Measurements from ENCODE around the gene TMEM229B.
A peak's percentile ranks its signal among the peaks of the same experiment; 100 is the strongest.

Gene TMEM229B

DNA sequence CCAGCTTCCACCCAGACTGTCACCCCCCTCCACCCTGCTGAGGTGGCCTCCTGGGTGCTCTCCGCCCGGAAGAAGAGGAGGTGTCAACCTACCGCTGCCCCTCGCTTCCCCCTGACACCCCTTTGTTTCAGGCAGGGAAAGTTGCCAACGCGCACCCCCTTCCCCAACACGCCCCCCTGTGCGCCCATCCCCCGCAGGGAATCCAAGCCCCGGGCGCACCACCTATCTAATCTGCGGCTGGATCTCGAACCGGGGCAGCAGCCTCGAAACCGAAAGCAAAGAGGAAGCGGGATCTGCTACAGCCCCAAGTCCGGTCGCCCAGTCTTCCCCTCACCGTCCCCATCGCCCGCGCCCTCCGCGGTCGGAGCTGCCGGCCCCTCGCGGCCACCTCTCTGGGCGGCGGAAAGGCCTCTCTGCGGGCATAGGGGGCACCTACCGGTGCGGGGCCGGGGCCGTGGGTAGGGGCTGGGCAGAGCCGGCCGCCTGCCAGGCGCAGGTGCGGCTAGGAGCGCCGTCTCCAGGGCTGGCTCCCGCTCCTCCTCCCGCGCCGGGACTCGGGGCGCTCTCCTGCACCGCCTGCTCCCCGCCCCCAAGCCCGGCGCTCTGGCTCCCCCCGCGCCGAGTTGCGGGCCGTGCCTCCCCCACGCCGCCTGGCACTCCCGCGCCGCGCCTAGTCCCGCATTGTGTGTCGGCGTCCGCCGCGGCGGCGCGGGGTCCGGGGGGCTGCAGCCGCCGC is 26.3 kb upstream of the TMEM229B start:
- DNase-seq = peak; percentile 48

DNA sequence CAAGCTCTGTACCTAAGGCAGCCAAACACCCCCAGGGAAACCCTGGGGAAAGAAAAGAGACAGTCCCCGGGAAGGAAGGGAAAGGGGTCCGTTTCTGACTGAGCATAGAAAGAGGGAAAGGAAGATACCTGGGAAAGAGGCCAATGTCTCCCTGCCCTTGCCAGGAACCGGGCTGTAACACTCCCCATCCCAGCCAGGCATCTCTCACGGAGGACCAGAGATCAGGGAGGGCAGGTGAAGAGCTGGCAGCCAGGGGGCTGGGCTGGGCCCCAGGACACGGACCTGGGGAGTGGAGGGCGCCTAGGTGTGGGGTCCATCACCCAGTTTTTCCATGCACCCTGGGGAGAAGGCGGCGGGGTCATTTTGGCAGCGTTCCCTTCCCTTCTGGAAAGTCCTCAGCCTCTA is 25.7 kb upstream of the TMEM229B start:
- no peak for DNase-seq

DNA sequence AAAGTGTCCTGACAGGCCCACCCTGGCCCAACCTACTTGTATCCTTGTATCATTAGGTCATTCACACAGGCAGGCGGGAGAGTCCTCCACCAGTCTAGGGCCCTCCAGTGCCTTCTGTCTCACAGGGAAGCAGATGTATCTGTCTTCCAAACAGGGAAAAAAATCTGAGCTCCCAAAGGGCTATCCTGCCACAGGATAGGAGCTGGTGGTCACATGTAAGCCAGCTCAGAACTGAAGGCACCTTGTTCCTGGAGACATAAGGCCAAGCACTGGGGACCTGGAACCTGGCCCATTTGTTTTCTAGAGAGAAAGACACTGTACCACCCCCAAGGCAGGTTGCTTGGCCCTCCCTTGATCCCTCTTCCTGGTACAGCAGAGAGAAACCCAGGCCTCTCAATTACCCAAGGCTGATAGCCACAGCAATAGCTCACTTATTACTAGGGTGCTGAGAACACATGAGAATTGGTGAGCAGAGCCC is 25.1 kb upstream of the TMEM229B start:
- no peak for DNase-seq

DNA sequence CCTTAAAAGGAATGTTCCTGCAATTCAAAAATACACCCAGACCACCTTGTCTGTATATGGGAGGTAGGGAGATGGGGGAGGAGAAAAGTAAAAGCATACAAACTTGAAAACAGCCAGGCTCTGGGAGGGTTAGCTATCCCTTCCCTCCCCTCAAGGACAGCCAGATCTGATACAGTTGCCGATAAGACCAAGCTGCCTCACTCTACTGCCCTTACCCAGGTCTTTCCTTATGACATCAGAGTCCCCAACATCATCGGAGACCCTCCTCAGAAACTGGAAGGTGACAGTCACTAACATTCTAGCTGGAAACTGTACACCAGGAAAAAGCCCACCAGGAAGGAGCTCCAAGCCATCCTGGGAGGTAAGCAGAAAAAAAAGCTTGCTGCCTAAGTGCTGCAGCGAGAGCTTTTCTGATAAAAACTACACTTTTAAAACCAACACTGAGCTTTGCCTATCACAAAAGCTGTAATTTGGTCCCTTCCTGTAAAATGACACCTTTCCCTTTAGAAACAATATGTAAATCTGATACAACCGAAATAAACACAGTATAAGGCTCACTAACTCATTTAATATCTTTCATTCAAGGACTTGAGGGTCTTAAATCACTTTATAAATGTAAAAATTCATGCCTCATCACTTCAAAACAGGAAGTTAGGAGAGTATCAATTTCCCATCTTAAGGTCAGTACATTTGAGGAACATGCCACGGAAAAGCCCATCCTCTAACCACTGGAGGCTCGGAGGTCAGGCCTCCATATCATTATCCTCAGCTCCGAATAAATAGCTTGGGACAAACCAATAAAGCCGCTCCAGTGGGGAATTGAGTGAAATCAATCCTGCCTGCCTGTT is 24.2 kb upstream of the TMEM229B start:
- no peak for DNase-seq

DNA sequence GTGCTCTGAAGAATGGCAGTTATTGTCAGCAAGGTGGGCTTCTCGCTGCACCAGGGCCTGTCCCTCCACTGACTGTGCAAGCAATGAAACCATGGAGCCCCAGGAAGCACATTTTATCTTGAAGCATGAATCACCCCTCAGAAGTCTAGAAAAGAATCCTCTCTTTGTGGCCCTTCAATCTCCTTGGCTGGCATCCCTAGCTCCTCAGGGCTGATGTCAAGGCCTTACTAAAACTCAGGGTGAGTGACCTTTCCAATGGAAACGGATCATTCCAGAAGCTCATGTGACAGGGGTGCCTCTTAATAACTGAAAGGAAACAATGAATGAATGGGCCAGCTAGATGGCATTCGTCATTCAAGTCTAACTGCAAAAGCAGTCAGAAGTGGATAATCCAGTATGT is 22.3 kb upstream of the TMEM229B start:
- no peak for DNase-seq

DNA sequence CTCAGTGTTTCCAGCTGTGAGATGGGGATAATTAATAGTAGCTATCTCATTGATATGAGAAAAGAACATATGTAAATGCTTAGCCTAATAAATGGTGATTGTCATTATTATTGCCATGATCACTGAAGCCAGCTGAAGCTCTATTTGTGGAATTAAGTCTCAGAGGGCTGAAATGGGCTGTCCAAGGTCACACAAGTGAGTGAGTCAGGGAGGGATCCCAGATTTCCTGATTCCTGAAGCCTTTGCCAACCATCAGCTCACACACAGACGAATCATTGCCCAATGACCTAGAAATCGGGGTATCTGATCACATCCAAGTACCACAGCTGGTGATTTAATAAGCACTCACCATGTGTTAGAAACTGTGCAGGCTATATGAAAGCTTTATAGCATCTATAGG is 21.6 kb upstream of the TMEM229B start:
- DNase-seq = no peak

DNA sequence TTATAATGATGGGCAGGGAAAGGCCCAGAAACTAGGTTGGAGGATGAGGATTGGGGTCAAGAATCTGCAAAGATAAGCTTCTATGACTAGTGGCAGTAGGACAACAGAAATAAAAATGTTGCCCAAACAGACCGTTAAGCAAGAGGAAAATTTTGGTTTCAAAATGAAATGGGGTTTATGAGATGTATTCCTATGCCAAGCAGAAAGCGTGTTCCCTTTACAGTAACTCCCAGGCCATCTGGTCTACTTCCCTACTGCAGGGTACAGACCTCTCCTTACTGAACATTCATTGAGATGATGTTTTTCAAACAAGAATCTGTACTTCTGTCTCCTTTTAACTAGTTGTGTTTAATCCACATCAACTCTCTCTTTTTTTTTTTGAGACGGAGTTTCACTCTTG is 20.4 kb upstream of the TMEM229B start:
- no peak for DNase-seq

DNA sequence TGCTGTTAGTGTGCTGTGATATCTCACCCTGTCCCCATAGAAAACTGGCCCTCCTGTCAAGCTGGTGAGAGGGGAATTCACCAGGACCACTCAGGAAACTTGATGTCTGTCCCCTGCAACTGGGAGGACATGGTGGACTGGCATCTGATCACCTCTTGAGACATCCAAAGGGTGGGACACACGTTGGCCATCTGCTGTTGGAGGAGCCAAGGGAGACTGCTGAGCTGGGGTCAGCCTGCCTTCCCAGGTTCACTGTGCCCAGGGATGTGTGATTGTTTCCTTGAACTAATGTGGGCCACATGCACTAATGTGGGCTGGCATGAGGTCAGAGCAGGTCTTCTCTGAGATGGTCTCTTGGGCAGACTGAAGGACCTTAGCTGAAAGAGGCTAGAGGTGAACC is 16.7 kb upstream of the TMEM229B start:
- DNase-seq = no peak

DNA sequence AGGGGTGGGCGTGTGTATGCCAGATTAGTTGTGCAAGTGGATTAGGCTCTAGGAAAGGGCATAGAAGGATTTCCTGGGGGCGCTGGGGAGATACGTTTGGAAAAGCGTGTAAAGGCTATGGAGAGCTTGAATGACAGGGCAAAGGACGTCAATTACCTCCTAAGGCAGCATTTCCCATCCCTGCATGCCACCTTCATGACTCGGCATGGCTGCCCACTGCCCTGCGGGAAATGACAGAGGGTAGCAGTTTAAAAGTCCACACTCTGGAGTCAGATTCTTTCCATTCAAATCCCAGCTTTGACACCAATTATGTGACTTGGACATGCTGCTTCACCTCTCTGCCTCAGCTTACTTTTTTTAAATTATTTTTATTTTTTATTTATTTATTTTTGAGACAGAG is 14.8 kb upstream of the TMEM229B start:
- no peak for DNase-seq

DNA sequence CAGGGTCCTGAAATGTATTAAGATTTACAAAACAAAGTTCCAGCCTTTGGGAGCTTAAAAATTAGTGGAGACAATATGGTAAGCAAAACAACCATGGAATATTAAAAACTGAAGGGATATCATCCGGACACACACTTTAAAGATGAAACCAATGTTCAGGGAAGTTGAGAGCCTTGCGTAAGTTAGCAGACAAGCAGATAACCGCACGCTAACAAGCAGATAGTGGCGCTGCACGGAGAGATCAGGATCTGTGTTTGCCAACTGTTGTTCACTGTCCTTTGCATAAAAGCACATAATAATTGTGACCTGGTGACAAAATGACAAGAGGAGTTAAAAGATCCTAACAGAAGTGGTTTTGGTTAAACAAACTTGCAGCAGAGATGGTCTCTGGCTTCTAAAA is 14.3 kb upstream of the TMEM229B start:
- no peak for DNase-seq

DNA sequence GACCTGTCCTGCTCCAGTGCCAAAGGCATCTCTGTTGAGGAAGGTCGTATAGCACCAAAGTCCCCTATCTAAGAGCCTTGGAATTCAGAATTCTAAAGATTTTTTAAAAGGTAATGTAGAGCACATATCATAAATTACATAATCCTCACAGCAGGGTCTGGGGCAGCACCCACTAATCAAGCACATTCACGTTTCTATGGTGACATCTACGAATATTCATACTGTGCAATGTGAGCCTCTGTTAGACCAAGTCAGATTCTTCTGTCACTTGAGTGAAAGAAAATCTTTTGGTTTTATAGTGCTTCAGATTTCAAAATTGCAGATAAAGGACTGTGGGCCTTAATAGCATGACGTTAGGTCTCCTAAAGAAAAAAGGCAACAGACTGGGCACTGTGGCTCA is 13.1 kb upstream of the TMEM229B start:
- DNase-seq = no peak

DNA sequence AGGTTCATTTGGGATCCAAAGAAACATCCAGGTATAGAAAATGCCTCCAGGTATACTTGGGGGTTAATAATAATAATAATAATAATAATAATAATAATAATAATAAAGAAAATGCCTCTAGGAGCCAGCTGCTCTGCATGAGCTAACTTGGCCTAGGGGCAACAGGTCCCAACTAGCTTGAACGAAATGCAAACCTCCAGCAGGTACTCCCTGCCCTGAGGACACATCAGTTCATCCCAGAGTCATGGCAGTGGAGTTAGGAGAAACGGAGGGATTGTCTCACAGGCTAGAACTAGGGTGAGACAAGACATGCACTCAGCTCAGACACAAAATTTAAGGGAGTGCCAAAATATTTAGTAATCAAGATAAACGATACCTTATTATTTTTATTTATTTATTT is 12.5 kb upstream of the TMEM229B start:
- DNase-seq = no peak

DNA sequence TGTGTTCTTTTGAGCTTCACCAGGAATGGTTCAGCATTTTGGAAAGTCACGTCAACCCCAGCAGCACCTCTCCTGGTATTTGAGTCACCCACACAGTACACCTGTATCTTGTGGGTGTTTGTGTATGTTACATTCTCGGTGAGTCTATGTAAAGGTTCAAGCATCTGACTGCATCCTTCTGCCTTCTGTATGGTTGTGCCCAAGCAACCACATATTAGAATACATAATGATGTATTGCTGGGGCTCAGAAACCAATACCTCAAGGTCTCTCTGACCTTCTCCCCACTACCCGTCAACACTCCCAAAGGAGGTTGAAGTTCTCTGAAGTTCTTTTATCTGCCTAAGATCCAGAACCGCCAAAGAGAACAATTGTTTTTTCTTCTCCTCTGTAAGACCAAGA is 9.2 kb upstream of the TMEM229B start:
- DNase-seq = no peak

DNA sequence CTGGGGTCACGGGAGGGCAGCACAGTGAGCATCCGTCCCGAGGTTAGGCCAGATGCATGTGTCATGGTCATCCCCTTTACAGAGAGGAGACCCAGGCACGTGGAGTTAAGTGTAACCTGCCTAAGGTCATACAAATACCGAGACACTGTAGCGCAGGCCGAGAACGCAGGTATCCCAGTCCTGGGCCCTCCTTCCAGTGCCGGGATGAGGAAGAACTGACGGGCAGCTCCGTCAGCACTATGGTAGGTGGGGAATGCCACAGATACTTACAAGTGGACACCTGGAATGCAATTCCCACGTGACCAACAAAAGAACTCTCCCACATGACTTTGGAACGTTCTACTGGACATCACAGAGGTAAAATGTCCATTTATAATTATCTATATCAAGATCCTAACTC is 8.7 kb upstream of the TMEM229B start:
- no peak for DNase-seq

DNA sequence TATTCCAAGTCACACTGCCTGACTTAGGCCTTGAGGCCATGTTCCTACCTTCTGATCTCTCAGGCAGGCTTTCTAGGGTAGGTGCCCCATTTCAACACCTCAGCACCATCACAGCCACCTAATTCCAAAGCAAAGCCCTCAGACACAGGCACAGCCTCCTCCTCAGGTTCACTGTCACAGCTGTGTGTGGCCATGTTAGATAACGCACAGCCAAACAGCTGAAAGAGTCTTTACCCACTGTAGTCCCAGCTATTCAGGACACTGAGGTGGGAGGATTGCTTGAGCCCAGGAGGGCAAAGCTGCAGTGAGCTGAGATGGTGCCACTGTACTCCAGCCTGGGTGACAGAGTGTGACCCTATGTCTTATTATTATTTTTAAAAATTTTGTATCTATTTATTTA is 7.3 kb upstream of the TMEM229B start:
- no peak for DNase-seq

DNA sequence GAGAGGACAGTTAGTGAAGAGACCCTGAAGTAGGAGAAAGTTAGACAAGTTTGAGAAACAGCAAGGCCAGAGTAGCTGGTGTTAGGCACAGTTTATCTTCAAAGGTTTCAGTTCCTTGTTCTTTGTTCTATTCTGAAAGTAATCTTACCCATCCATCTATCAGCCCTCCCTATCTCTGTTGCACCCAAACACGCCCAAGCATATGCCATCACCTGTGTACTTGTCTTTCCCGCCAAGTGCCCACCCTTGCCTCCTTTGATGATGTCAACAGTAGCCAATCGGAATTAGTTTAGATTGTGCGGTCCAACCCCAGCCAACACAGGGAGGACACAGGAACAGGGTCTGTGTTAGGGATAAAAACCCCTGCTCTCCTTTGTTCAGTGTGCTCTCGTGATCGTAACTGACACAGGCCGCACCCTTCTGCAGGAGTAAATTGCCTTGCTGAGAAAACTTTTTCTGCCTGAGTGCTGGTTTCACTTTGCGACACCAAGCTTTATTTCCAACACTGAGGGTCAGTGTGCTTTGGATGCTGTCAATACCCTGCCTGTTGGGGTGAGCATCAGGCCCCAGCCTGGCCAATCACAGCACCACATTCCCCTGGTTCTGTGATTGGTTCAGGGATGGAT is 4.7 kb upstream of the TMEM229B start:
- no peak for DNase-seq

DNA sequence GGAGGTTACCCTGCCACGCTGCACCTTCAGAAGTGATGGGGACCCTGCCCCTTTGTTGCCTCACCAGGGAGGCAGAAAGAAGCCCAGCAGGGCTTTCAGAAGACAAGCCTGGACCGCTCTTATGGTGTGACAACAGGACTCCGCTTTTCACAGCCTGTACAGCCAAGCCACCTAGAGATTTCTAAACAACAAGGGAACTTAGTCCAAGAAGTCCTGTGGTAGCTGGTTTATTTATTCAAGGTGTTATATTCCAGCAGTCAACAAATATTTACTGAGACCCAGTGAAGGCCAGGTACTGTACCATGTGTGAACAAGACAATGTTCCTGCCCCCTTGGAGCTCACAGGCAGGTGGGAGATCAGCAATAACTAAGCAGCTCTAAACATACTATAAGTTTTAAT is 4.0 kb upstream of the TMEM229B start:
- no peak for DNase-seq

DNA sequence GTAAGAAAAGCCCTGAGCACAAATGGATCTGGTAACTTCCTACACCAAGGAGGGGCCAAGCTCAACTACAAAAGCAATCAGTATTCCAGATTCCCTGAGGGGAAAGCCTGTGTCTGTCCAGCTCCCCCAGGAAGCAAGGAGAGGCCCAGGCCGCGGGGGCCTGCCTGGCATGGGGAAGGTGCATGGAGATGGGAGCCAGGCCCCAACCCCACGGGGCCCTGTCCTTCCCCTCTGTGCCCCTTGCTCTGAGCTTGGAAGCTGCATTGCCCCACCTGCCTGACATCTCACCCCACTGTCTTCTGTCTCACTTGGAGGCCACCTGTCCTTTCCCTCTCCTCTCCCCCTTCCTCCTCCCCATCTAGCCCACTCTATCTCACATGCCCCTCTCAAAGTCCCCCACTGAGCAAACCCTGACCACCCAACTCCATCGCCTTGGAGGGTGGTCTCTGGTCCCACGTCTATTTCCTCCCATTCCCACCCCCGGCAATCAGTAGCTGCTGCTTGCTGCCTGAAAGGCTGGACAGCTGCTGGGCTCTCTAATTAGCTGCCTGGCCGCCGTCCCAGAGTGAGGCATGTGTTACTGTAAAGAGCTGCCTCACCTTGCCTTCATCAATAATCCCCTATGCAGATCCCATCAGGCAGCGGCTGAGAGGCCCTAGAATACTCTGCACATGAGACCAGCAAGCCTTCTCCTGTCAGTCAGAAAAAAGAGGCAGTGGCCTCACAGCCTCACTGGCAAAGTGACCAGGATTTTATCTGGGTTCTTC is 3.4 kb upstream of the TMEM229B start:
- no peak for DNase-seq

DNA sequence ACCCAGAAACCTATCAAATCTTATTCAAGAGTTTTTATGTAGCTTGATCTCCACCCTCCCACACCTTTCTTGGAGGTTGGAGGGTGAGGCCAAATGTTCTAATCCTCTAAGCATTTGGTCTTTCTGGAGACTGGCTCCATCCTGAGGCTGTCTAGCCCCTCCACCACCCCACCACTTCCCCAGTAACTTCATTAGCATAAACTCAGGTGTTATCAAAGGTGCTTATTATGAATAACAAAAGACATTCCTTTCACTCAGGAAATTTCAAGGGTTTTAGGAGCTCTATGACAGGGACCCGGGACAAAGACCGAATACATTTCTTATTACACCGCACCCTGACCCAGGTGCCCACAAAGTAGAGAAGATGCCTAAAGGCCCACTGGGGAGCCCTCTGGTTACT is 2.8 kb upstream of the TMEM229B start:
- no peak for DNase-seq

DNA sequence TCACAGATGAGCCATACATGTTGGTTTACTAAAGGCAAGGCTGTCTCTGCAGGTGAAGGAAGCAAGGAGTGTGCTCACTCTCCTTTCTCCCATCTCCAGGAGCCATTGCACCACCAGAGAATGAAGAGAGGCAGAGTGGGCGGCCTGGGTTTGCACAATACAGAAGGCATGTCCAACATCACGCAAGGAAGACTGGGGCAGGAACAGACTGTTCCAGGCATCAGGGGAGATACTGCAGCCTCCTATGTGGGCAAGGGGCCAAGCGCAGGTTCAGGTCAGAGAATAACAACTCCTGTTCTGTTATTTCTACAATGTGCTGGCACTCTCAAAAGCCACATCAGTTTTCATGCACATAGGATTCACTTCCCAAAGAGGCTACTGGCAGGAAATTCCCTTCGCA is 1.7 kb upstream of the TMEM229B start:
- DNase-seq = no peak

DNA sequence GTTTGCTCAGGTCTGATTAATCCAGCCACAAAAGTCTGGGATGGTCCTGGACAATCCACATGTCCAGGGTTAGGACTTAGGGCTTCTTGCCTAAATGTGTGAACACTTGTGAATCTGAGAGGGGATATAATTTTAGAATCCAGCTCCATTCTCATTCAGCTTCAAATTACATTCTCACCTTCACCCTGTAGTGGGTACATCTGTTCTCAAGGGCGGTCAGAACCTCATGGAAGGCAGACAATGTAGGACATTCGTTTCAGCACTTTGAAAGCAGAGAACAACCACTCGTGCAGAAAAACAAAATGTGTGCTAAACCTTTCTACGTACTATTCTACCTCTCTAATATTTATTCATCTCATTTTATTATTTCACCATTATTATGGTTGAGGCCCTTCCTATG is 1.2 kb downstream of the TMEM229B start:
- no peak for DNase-seq

DNA sequence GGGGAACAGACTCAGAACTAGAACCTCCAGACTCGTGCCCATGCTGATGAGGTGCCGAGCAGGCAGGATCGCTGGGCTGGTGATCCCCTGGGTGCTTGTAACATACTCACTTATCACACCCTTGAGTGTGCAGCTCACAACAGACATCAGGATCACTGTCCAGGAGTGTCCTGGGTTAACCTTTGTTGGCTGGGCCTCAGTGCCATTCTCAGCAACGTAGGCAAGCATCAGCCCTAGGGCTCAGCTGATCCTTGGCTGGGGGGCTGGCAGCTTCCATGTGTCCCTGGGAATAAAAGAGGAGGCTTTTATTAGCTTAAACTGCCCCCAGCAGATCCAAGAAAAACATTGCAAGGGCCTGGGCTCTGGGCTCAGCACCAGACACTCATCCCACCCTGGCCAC is 1.6 kb downstream of the TMEM229B start:
- DNase-seq = no peak

DNA sequence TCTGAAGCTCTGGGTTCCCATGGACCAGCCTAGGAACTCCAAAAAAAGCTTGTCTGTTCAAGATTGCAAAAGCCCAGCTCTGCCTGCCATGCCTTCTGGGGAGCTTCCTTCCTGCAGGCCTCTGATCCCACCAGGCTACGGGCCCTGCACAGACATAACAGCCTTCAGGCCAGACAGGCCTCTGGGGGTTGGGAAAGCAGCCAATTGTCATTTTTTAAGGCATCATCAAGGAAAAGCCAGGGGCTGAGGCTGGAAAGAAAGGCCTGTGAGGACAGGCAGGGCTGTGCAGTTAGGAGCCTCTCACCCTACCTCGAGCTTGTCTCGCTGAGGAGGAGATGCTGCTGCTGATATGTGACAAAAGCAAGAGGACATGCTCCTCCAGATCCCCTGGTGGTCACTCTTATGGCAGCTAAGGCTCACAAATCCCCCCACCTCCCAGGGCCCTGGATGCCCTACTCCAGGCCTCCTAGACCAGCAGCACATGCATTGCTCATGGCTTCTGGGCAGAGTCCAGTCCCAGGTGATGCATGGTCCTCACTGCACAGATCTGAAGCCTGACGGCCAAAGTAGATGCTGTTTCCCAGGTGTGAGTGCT is 2.9 kb downstream of the TMEM229B start:
- DNase-seq = no peak

All from stimulated activated CD4-positive, alpha-beta T cell treated with anti-CD3 and anti-CD28 coated beads, Interleukin-4, amount 100 ng/mL, for 1 hour (primary cell).